Activated B cell treated with CpG ODN at 0.5 μM for 24 hours (primary cell): ENCODE data around the gene CCDC82. TPM values are rescaled to one million over a fixed set of nuclear protein-coding genes. Genes with fewer than 3 reads are reported as not detected.
A peak's percentile ranks its signal among the peaks of the same experiment; 100 is the strongest.

Source experiments
- ATAC-seq: fragments of 200-7000 bp; cut with Tn5 transposase; one replicate; pipeline ENCODE4 v1.10.0; 2021; ENCODE audit warnings: low read depth, mild to moderate bottlenecking, moderate library complexity
- CTCF ChIA-PET: fragments of 350-600 bp; sonication (Branson Sonifier 250); formaldehyde crosslinking; loops from one replicate; lab custom pipeline; 2021; ENCODE audit warnings: antibody characterized with exemption; lab: Charles Lee
- POLR2A ChIA-PET: fragments of 350-600 bp; sonication (Branson Sonifier 250); formaldehyde crosslinking; loops from one replicate; lab custom pipeline; 2021; ENCODE audit warnings: antibody characterized with exemption; lab: Charles Lee
- DNase-seq: peaks from one replicate; pipeline ENCODE4 v3.0.0; 2022
- H3K27ac Mint-ChIP-seq: one replicate; pipeline ENCODE4 v1.8.0; 2020; ENCODE audit warnings: mixed read lengths
- H3K27me3 Mint-ChIP-seq: one replicate; pipeline ENCODE4 v1.8.0; 2021; ENCODE audit warnings: mixed read lengths
- H3K36me3 Mint-ChIP-seq: one replicate; pipeline ENCODE4 v1.8.0; 2021; ENCODE audit warnings: low read depth, mixed read lengths
- H3K4me1 Mint-ChIP-seq: one replicate; pipeline ENCODE4 v1.8.0; 2021; ENCODE audit warnings: mixed read lengths
- H3K4me3 Mint-ChIP-seq: one replicate; pipeline ENCODE4 v1.8.0; 2020; ENCODE audit warnings: mild to moderate bottlenecking, mixed read lengths
- H3K9me3 Mint-ChIP-seq: one replicate; pipeline ENCODE4 v1.8.0; 2020; ENCODE audit warnings: mixed read lengths
- intact Hi-C: fragments of 100-400 bp; cut with micrococcal nuclease; formaldehyde crosslinking; loops from one replicate; pipeline ENCODE4 v1.15.1; 2024
- total RNA-seq: library from RNA; stranded (reverse); gene quantifications from 2 replicates; pipeline ENCODE4 v1.2.3, GENCODE V29; 2022
- TF ChIP-seq, protein P1 (sequence below): fragments of 200-600 bp; IDR thresholded peaks from one replicate; pipeline ENCODE4 v1.8.0; 2022; ENCODE audit warnings: antibody characterized with exemption, mild to moderate bottlenecking

The CCDC82 gene
- total RNA-seq, 1 donor from 2014 or later = 33.8 TPM

DNA sequence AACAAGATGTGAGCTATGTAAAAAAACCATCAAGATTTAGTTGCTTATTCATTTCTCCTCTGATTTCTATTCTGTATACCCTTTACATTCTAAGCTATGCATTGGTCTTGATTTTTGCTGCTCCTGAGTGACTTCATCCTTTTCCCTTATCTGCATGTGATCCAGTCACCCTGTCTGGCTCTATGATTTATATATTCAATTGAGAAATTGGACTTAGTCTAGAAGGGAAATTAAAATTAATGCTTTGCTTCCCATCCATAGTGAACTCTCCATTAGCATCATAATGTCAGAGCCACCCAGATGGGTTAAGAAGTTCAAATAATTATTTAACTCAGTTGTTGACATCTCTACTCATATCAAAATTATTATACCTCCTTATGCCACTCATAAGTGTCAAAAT, 5.1 kb upstream of the CCDC82 start:
- H3K27ac Mint-ChIP-seq = no peak overlapping the region
- peaks cover 2% of the 10 kb centered on the region for H3K27me3 Mint-ChIP-seq
- no peak overlapping the region for H3K4me3 Mint-ChIP-seq
- no peak for DNase-seq
- H3K4me1 Mint-ChIP-seq = peaks cover 16% of the 10 kb centered on the region
- H3K9me3 Mint-ChIP-seq = no peaks in the 10 kb centered on the region
- ChIA-PET CTCF (interaction anchor here (0.8 to 4.7 kb wide), 15 partner anchors 135 to 558 kb away, joined by 3 to 72 read pairs (median 8); no protein-coding TSS in a partner anchor), POLR2A (interaction anchor here (0.7 kb wide), 1 partner anchor 1484 kb away, joined by 3 read pairs; no protein-coding TSS in a partner anchor)
- TF ChIP-seq, protein P1, sequence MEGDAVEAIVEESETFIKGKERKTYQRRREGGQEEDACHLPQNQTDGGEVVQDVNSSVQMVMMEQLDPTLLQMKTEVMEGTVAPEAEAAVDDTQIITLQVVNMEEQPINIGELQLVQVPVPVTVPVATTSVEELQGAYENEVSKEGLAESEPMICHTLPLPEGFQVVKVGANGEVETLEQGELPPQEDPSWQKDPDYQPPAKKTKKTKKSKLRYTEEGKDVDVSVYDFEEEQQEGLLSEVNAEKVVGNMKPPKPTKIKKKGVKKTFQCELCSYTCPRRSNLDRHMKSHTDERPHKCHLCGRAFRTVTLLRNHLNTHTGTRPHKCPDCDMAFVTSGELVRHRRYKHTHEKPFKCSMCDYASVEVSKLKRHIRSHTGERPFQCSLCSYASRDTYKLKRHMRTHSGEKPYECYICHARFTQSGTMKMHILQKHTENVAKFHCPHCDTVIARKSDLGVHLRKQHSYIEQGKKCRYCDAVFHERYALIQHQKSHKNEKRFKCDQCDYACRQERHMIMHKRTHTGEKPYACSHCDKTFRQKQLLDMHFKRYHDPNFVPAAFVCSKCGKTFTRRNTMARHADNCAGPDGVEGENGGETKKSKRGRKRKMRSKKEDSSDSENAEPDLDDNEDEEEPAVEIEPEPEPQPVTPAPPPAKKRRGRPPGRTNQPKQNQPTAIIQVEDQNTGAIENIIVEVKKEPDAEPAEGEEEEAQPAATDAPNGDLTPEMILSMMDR = no peak
- ATAC-seq = no peak
- peaks cover 14% of the 10 kb centered on the region for H3K36me3 Mint-ChIP-seq
- intact Hi-C loops = loop anchor here (1.0 to 10.0 kb wide), 5 partner anchors 152 to 1900 kb away; partner anchors contain the start of genes ANKRD49, MRE11 and SRSF8

DNA sequence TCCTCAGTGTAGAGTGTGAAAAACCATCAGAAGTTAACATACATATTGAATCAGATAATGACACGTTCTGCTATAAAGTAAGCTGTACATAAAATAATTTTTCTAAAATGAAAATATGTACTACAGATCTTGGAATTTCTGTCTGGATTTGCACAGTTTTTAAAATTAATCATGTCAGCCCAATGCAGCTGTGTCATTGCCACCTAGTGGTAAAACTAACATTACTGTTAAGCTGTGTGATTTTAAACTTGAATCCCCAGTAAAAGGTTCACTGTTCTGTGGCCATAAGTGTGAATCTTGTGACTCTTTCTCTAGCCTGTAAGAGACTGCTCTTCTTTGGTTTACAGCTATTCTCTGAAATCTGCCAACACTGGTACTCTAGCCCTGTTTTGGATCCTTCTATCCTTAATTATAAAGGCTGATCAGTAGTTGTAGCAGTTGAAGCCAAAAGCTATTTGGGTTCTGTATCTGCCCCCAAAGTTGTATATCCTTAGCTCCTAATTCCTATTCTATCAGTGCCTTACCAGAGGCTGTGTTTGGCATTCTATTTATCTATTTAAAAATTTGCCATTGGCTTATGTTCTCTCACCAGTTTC, 4.1 kb upstream of the CCDC82 start:
- Mint-ChIP-seq H3K4me3 (no peak overlapping the region), H3K27me3 (peaks cover 2% of the 10 kb centered on the region), H3K9me3 (no peaks in the 10 kb centered on the region), H3K4me1 (peaks cover 17% of the 10 kb centered on the region), H3K27ac (no peak overlapping the region), H3K36me3 (peaks cover 19% of the 10 kb centered on the region)
- ChIA-PET CTCF (interaction anchor here (0.6 to 4.7 kb wide), 34 partner anchors 8 to 569 kb away, joined by 3 to 72 read pairs (median 4); partner anchors contain the start of gene MAML2), POLR2A (no interaction called here)
- ATAC-seq (no peak), DNase-seq (no peak)
- intact Hi-C loops = loop anchor here (1.0 to 10.0 kb wide), 9 partner anchors 152 to 1899 kb away; partner anchors contain the start of genes ANKRD49, MRE11 and SRSF8
- TF ChIP-seq, protein P1 = peak; percentile 89

DNA sequence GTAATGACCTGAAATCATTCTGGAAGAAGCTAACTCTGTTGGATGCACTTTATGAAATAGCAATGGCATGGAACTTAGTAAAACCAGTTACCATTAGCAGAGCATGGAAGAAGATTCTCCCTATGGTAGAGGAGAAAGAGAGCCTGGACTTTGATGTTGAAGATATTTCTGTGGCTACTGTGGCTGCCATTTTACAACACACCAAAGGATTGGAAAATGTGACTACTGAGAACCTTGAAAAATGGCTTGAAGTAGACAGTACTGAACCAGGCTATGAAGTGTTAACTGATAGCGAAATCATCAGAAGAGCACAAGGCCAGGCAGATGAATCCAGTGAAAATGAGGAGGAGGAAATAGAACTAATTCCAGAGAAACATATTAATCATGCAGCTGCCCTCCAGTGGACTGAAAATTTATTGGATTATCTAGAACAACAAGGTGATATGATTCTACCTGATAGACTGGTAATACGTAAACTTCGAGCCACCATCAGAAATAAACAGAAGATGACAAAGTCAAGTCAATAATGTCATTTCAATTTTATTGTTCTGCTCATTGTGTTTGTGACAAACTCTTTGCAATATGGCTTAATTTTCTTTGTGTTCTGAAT, 2.1 kb upstream of the CCDC82 start:
- Mint-ChIP-seq H3K27ac (no peak overlapping the region), H3K4me3 (no peak overlapping the region), H3K36me3 (peaks cover 29% of the 10 kb centered on the region), H3K9me3 (no peaks in the 10 kb centered on the region), H3K27me3 (no peaks in the 10 kb centered on the region), H3K4me1 (peaks cover 33% of the 10 kb centered on the region)
- DNase-seq = no peak
- no peak for ATAC-seq
- POLR2A ChIA-PET = interaction anchor here (0.5 kb wide), 1 partner anchor 149 kb away, joined by 3 read pairs; no protein-coding TSS in a partner anchor
- CTCF ChIA-PET = interaction anchor here (2.7 to 4.7 kb wide), 2 partner anchors 49 to 555 kb away, joined by 20 to 72 read pairs; partner anchors contain the start of gene MAML2
- intact Hi-C loops = loop anchor here (2.0 to 10.0 kb wide), 4 partner anchors 150 to 1897 kb away; partner anchors contain the start of genes ANKRD49, MRE11 and SRSF8
- TF ChIP-seq, protein P1 = no peak

GRCh38 chr11:96390488-96390792, 728 bp upstream of the CCDC82 start:
- intact Hi-C loops = loop anchor here (1.0 to 10.0 kb wide), 5 partner anchors 148 to 1896 kb away; partner anchors contain the start of genes ANKRD49, CWC15, KDM4D and MRE11
- DNase-seq (no peak), ATAC-seq (no peak)
- Mint-ChIP-seq H3K4me3 (peak overlapping the region; percentile 94), H3K4me1 (peaks cover 33% of the 10 kb centered on the region), H3K27ac (peak overlapping the region; percentile 90), H3K27me3 (no peaks in the 10 kb centered on the region), H3K36me3 (peaks cover 32% of the 10 kb centered on the region), H3K9me3 (no peaks in the 10 kb centered on the region)
- CTCF ChIA-PET = interaction anchor here (1.4 to 3.1 kb wide), 4 partner anchors 48 to 554 kb away, joined by 9 to 17 read pairs (median 13); partner anchors contain the start of gene MAML2
- POLR2A ChIA-PET = interaction anchor here (0.6 to 3.2 kb wide), 7 partner anchors 48 to 600 kb away, joined by 3 to 36 read pairs (median 5); partner anchors contain the start of genes CEP57, FAM76B and MAML2
- TF ChIP-seq, protein P1 = no peak
